ENCODE data around the gene P2RX4.
"Not testable (repeated sequence)": the region's sequence is repeated elsewhere in the genome, so short reads cannot be mapped to it uniquely, and the experiment has no call there.

The P2RX4 gene

GRCh38 chr12:121264135-121264534 lies 54.2 kb downstream of the P2RX4 start:
- 90% methylated on average over 8 of the region's 8 CpGs for WGBS
- no peaks in the 10 kb centered on the region for H3K27me3 ChIP-seq (ENCODE audit: insufficient read depth, low read length)
- no peak overlapping the region for H3K27ac ChIP-seq (ENCODE audit: low read depth, low read length)
- H3K9me3 ChIP-seq (ENCODE audit: insufficient read depth, low read depth, low read length) = no peaks in the 10 kb centered on the region
- no peak overlapping the region for H3K4me3 ChIP-seq (ENCODE audit: low read length)
- H3K4me1 ChIP-seq (ENCODE audit: insufficient read depth, low read length) = no peaks in the 10 kb centered on the region
- no peak overlapping the region for H3K9ac ChIP-seq (ENCODE audit: low read depth, low read length)
- peaks cover 51% of the 10 kb centered on the region for H3K36me3 ChIP-seq (ENCODE audit: insufficient read depth, low read length)

GRCh38 chr12:121264951-121265515 lies 55.1 kb downstream of the P2RX4 start:
- Histone ChIP-seq H3K9ac (ENCODE audit: low read depth, low read length) (no peak overlapping the region), H3K36me3 (ENCODE audit: insufficient read depth, low read length) (peaks cover 45% of the 10 kb centered on the region), H3K4me1 (ENCODE audit: insufficient read depth, low read length) (no peaks in the 10 kb centered on the region), H3K27ac (ENCODE audit: low read depth, low read length) (no peak overlapping the region), H3K4me3 (ENCODE audit: low read length) (no peak overlapping the region), H3K9me3 (ENCODE audit: insufficient read depth, low read depth, low read length) (no peaks in the 10 kb centered on the region), H3K27me3 (ENCODE audit: insufficient read depth, low read length) (no peaks in the 10 kb centered on the region)
- WGBS = 92% methylated on average over 9 of the region's 10 CpGs

GRCh38 chr12:121267822-121268221 lies 57.9 kb downstream of the P2RX4 start:
- no peak overlapping the region for H3K9ac ChIP-seq (ENCODE audit: low read depth, low read length)
- no peak overlapping the region for H3K4me3 ChIP-seq (ENCODE audit: low read length)
- no peaks in the 10 kb centered on the region for H3K27me3 ChIP-seq (ENCODE audit: insufficient read depth, low read length)
- 80% methylated on average over 1 of the region's 1 CpG for WGBS
- no peaks in the 10 kb centered on the region for H3K4me1 ChIP-seq (ENCODE audit: insufficient read depth, low read length)
- peaks cover 41% of the 10 kb centered on the region for H3K36me3 ChIP-seq (ENCODE audit: insufficient read depth, low read length)
- no peaks in the 10 kb centered on the region for H3K9me3 ChIP-seq (ENCODE audit: insufficient read depth, low read depth, low read length)
- H3K27ac ChIP-seq (ENCODE audit: low read depth, low read length) = no peak overlapping the region

- H3K36me3 ChIP-seq (ENCODE audit: insufficient read depth, low read length) = peaks cover 21% of the 10 kb centered on the region
- H3K4me1 ChIP-seq (ENCODE audit: insufficient read depth, low read length) = no peaks in the 10 kb centered on the region
- 93% methylated on average over 14 of the region's 14 CpGs for WGBS
- no peaks in the 10 kb centered on the region for H3K9me3 ChIP-seq (ENCODE audit: insufficient read depth, low read depth, low read length)
- H3K27me3 ChIP-seq (ENCODE audit: insufficient read depth, low read length) = no peaks in the 10 kb centered on the region
- no peak overlapping the region for H3K27ac ChIP-seq (ENCODE audit: low read depth, low read length)
- no peak overlapping the region for H3K4me3 ChIP-seq (ENCODE audit: low read length)
- no peak overlapping the region for H3K9ac ChIP-seq (ENCODE audit: low read depth, low read length)
Measured at GRCh38 chr12:121273364-121273896, 63.5 kb downstream of the P2RX4 start.

GRCh38 chr12:121274036-121274763 lies 64.3 kb downstream of the P2RX4 start:
- H3K27ac ChIP-seq (ENCODE audit: low read depth, low read length) = no peak overlapping the region
- peaks cover 13% of the 10 kb centered on the region for H3K36me3 ChIP-seq (ENCODE audit: insufficient read depth, low read length)
- 97% methylated on average over 35 of the region's 35 CpGs for WGBS
- H3K27me3 ChIP-seq (ENCODE audit: insufficient read depth, low read length) = no peaks in the 10 kb centered on the region
- H3K9me3 ChIP-seq (ENCODE audit: insufficient read depth, low read depth, low read length) = no peaks in the 10 kb centered on the region
- no peak overlapping the region for H3K9ac ChIP-seq (ENCODE audit: low read depth, low read length)
- H3K4me3 ChIP-seq (ENCODE audit: low read length) = no peak overlapping the region
- H3K4me1 ChIP-seq (ENCODE audit: insufficient read depth, low read length) = no peaks in the 10 kb centered on the region

- Histone ChIP-seq H3K4me3 (ENCODE audit: low read length) (no peak overlapping the region), H3K9me3 (ENCODE audit: insufficient read depth, low read depth, low read length) (no peaks in the 10 kb centered on the region), H3K27ac (ENCODE audit: low read depth, low read length) (no peak overlapping the region), H3K9ac (ENCODE audit: low read depth, low read length) (no peak overlapping the region), H3K36me3 (ENCODE audit: insufficient read depth, low read length) (no peaks in the 10 kb centered on the region), H3K4me1 (ENCODE audit: insufficient read depth, low read length) (peaks cover 5% of the 10 kb centered on the region; the same call in 1 of the 2 replicates), H3K27me3 (ENCODE audit: insufficient read depth, low read length) (no peaks in the 10 kb centered on the region)
- 91% methylated on average over 6 of the region's 6 CpGs for WGBS
Measured at GRCh38 chr12:121277374-121277759, 67.4 kb downstream of the P2RX4 start.

- Histone ChIP-seq H3K27me3 (ENCODE audit: insufficient read depth, low read length) (no peaks in the 10 kb centered on the region), H3K4me3 (ENCODE audit: low read length) (no peak overlapping the region), H3K4me1 (ENCODE audit: insufficient read depth, low read length) (peaks cover 5% of the 10 kb centered on the region; the same call in 1 of the 2 replicates), H3K9me3 (ENCODE audit: insufficient read depth, low read depth, low read length) (no peaks in the 10 kb centered on the region), H3K9ac (ENCODE audit: low read depth, low read length) (no peak overlapping the region), H3K27ac (ENCODE audit: low read depth, low read length) (no peak overlapping the region), H3K36me3 (ENCODE audit: insufficient read depth, low read length) (no peaks in the 10 kb centered on the region)
- 95% methylated on average over 15 of the region's 15 CpGs for WGBS
Measured at GRCh38 chr12:121278169-121279070, 68.5 kb downstream of the P2RX4 start.

GRCh38 chr12:121279071-121279375 lies 69.1 kb downstream of the P2RX4 start:
- H3K27ac ChIP-seq (ENCODE audit: low read depth, low read length) = no peak overlapping the region
- no peaks in the 10 kb centered on the region for H3K27me3 ChIP-seq (ENCODE audit: insufficient read depth, low read length)
- H3K9ac ChIP-seq (ENCODE audit: low read depth, low read length) = no peak overlapping the region
- no peaks in the 10 kb centered on the region for H3K9me3 ChIP-seq (ENCODE audit: insufficient read depth, low read depth, low read length)
- H3K4me1 ChIP-seq (ENCODE audit: insufficient read depth, low read length) = peaks cover 5% of the 10 kb centered on the region; the same call in 1 of the 2 replicates
- no peaks in the 10 kb centered on the region for H3K36me3 ChIP-seq (ENCODE audit: insufficient read depth, low read length)
- no peak overlapping the region for H3K4me3 ChIP-seq (ENCODE audit: low read length)
- WGBS = 95% methylated on average over 13 of the region's 13 CpGs

GRCh38 chr12:121279507-121279915 lies 69.6 kb downstream of the P2RX4 start:
- Histone ChIP-seq H3K27ac (ENCODE audit: low read depth, low read length) (no peak overlapping the region), H3K9ac (ENCODE audit: low read depth, low read length) (no peak overlapping the region), H3K27me3 (ENCODE audit: insufficient read depth, low read length) (no peaks in the 10 kb centered on the region), H3K4me3 (ENCODE audit: low read length) (no peak overlapping the region), H3K9me3 (ENCODE audit: insufficient read depth, low read depth, low read length) (no peaks in the 10 kb centered on the region), H3K36me3 (ENCODE audit: insufficient read depth, low read length) (no peaks in the 10 kb centered on the region), H3K4me1 (ENCODE audit: insufficient read depth, low read length) (peaks cover 5% of the 10 kb centered on the region; the same call in 1 of the 2 replicates)
- WGBS = 87% methylated on average over 10 of the region's 10 CpGs

GRCh38 chr12:121280531-121280930 lies 70.6 kb downstream of the P2RX4 start:
- not testable (repeated sequence) for H3K4me1 ChIP-seq (ENCODE audit: insufficient read depth, low read length); H3K4me3 ChIP-seq (ENCODE audit: low read length); H3K27me3 ChIP-seq (ENCODE audit: insufficient read depth, low read length); H3K9me3 ChIP-seq (ENCODE audit: insufficient read depth, low read depth, low read length); H3K36me3 ChIP-seq (ENCODE audit: insufficient read depth, low read length); H3K9ac ChIP-seq (ENCODE audit: low read depth, low read length); H3K27ac ChIP-seq (ENCODE audit: low read depth, low read length)
- WGBS = 40% methylated on average over 9 of the region's 11 CpGs

GRCh38 chr12:121281116-121281515 lies 71.2 kb downstream of the P2RX4 start:
- not testable (repeated sequence) for H3K9ac ChIP-seq (ENCODE audit: low read depth, low read length); H3K27me3 ChIP-seq (ENCODE audit: insufficient read depth, low read length); H3K36me3 ChIP-seq (ENCODE audit: insufficient read depth, low read length); H3K4me3 ChIP-seq (ENCODE audit: low read length); H3K9me3 ChIP-seq (ENCODE audit: insufficient read depth, low read depth, low read length); H3K4me1 ChIP-seq (ENCODE audit: insufficient read depth, low read length)
- peak overlapping the region; percentile 13; the same call in 1 of the 2 replicates for H3K27ac ChIP-seq (ENCODE audit: low read depth, low read length)
- 54% methylated on average over 14 of the region's 14 CpGs for WGBS
